ENCODE data around the gene MRPL54.

The MRPL54 gene

GRCh38 chr19:3762501-3763459 lies at the start of gene MRPL54:
MRPL54 (plus strand) TSS chr19:3762682; CDS start chr19:3762701, 19 bp downstream.
- peak; percentile 100 for DNase-seq (ENCODE audit: low spot score)

DNA sequence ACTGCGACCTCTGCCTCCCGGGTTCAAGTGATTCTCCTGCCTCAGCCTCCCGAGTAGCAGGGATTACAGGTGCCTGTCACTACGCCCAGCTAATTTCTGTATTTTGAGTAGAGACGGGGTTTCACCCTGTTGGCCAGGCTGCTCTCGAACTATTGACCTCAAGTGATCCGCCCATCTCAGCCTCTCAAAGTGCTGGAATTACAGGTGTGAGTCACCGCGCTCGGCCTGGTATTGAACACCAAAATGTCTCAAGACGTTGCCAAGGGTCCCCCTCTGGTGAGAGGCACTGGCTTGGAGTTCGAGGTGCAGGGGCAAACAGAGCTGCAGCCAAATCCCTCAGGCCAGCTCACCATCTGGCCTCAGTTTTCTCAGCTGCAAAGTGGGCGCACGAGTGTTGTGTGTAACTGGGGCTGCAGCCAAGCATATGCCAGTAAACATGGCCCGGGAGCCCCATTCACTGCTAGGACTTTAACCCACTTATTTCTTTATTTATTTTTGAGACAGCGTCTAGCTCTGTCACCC lies 46.3 kb upstream of the MRPL54 start:
- no peak for DNase-seq (ENCODE audit: low spot score)

- DNase-seq (ENCODE audit: low spot score): no peak
Observed at GRCh38 chr19:3719868-3720267, 42.6 kb upstream of the MRPL54 start.

DNA sequence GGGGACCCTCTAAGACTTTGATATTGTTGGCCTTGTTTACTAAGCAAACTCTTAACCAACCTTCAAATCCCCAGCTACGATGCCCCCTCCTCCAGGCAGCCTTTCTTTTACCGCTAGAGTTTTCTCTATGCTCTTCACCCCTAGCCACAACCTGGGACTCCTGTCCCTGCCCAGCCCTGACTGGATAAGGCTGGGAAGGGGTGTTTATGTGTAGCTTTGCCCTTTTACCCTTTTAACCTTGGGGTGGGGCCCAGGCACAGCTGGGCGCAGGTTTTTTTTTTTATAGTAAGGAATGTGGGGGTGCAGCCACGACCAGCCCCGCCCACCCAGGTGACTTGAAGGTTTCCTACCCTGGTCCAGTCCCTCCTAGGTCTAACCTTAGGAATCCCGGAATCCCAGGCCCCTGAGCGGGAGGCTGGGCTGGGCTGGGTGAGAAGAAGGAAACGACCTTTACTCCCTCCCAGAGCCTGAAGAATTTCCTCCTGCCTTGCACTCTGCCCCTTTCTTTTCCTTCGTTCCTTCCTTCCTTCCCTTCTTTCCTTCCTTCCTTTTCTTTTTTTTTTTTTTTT lies 42.0 kb upstream of the MRPL54 start:
- no peak for DNase-seq (ENCODE audit: low spot score)

GRCh38 chr19:3721131-3721886 lies 41.2 kb upstream of the MRPL54 start:
- peak; percentile 92 for DNase-seq (ENCODE audit: low spot score)

DNA sequence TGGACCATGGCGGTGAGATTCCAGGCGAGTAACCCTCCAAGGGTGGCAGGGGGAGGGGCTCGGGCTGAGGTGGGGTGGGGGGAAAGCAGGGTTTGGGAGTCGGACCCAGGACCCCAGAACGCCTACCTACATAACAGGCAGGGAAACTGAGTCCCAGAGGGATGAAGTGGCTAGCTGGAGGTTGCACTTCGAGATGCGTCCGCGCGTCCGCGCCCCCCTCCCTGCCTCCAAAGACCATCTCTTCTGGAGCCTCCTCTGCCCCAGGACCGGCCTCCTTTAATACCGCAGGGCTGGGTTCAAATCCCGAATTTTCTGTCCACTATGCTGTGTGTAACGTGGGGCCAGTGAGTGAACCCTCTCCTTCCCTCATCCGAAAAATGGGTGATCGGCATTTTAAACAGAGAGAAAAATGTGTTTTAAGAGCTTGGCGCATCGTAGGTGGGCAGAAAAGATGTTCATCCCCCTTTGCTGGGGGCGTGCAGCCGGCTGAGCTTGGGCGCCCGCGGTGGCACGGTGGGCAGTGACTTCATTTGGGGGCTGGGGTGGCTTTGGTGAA lies 40.5 kb upstream of the MRPL54 start:
- no peak for DNase-seq (ENCODE audit: low spot score)

DNA sequence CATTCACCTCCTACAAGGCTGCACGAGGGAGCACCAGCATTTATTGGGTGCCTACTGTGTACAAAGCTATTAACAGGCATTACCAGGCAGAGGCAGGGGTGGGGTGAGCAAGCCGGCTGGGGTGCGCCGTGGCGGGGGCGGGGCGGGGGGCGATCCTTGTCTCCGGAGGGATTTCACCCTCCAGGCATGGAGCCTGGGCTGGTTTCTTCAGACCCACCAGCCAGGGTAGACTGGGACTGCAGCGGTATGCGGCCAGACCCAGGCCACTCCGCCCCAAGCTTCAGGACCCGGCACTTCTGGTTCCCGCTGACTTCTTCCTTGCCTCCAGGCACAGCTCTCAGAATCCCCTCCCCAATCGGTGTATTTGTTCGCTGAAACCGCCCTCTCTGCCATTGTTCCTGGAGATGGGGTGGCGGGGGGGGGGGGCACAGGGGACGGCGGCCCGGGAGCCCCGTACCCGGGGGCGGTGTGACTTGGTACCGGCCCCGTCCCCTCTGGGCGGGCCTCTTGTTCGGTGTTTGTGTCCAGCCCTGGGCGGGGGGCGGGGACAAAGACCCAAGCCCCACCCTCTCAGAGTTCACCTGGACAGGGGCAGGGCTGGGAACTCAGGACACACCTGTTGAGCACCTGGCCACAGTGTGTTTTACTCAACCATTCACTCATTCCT lies 39.9 kb upstream of the MRPL54 start:
- no peak for DNase-seq (ENCODE audit: low spot score)

- DNase-seq (ENCODE audit: low spot score): no peak
Observed at GRCh38 chr19:3723110-3723488, 39.4 kb upstream of the MRPL54 start.

DNA sequence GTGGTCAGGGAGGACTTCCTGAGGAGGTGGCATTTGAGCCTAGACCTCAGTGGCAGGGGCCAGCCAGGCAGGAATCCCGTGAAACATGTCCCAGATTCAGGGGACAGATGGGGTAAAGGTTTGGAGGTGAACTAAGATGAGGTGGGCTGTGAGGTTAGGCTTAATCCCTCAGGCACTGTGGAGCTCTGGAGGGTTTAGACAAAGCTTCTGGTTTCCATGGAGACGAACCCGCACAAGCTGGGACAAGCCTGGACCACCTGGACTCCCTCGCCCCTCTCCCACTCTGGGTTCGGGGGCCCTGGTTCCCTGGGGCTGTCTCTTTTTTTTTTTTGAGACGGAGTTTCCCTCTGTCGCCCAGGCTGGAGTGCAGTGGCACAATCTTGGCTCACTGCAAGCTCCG lies 38.6 kb upstream of the MRPL54 start:
- no peak for DNase-seq (ENCODE audit: low spot score)

DNA sequence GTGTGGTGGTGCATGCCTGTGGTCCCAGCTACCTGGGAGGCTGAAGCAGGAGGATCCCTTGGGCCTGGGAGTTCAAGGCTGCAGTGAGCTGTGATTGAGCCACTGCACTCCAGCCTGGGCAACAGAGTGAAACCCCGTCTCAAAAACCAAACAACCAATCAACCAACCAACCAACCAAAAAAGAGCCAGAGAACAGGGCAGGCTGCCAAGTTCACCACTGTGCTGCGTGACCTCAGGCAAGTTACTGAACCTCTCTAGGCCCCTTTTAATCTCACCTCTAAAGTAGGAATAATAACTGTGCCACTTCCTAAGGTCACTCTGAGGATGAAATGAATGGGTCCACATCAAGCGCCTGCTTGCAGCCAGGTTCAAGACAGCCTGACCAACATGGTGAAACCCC lies 37.4 kb upstream of the MRPL54 start:
- DNase-seq (ENCODE audit: low spot score): no peak

- no peak for DNase-seq (ENCODE audit: low spot score)
Observed at GRCh38 chr19:3725640-3726310, 36.7 kb upstream of the MRPL54 start.

- no peak for DNase-seq (ENCODE audit: low spot score)
Observed at GRCh38 chr19:3730457-3730958, 32.0 kb upstream of the MRPL54 start.

GRCh38 chr19:3732108-3732507 lies 30.4 kb upstream of the MRPL54 start:
- no peak for DNase-seq (ENCODE audit: low spot score)

GRCh38 chr19:3733549-3734309 lies 28.8 kb upstream of the MRPL54 start:
- DNase-seq (ENCODE audit: low spot score): no peak

GRCh38 chr19:3734310-3734600 lies 28.2 kb upstream of the MRPL54 start:
- DNase-seq (ENCODE audit: low spot score): no peak

DNA sequence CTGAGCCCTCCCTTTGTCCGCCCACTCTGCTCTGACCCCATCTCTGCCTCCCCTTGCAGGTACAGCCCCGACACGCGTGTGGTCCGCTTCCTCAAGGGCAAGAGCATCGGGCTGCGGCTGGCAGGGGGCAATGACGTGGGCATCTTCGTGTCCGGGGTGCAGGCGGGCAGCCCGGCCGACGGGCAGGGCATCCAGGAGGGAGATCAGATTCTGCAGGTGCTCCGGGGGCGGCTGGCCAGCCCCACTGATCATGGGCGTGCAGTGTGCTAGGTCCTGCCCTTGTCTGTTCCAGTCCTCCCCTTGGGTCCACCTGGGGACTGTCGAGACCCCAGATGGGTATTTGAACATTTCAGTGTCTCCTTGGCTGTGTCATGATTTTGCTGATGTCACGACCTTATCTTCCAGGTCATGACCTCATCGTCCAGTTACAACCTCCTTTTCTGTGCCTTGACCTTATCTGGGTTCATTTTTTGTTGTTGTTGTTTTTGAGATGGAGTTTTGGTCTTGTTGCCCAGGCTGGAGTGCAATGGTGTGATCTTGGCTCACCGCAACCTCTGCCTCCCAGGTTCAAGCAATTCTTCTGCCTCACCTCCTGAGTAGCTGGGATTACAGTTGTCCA lies 26.3 kb upstream of the MRPL54 start:
- no peak for DNase-seq (ENCODE audit: low spot score)

DNA sequence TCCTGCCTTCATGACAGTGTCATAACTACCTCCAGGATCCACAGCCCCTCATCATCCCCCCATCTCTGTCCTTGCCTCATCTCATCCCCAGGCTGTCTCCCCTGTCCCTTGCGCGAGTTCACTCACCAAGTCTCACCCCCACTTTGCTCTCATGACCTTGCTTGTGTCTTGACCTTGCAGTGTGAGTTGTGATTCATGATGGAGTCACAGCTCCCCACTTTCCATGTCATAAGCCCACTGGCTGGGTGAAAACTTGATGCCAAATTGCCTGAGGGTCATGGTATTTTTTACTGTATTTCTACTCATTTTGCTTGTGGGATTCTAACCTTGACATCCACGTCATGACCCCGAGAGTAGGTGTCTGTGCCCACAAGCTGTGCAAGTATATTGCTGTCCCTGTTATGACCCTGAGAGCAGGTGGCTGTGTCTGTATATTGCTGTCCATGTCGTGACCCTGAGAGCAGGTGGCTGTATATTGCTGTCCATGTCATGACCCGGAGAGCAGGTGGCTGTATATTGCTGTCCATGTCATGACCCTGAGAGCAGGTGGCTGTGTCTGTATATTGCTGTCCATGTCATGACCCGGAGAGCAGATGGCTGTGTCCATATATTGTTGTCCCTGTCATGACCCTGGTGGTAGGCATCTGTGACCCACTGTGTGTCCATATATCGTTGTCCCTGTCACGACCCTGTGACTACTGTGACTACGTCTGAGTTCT lies 24.8 kb upstream of the MRPL54 start:
- no peak for DNase-seq (ENCODE audit: low spot score)

DNA sequence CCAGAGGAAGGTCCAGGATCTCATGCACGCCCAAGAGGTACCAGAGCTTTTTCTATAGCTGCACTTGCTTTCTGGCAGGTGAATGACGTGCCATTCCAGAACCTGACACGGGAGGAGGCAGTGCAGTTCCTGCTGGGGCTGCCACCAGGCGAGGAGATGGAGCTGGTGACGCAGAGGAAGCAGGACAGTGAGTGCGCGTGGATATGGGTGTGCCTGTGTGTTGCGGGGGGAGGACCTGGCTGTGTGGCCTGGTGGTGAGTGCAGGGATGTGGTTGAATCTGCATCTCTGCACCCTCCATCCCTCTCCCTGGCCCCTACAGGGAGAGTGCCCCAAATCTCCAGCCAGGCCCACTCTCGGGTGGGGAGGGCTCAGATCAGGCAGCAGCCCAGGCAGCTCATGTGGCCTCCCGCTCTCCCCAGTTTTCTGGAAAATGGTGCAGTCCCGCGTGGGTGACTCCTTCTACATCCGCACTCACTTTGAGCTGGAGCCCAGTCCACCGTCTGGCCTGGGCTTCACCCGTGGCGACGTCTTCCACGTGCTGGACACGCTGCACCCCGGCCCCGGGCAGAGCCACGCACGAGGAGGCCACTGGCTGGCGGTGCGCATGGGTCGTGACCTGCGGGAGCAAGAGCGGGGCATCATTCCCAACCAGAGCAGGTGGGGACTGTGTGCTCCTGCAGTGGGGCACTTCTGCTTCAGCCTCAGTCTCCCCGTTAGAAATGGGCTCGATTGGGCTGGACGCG lies 23.8 kb upstream of the MRPL54 start:
- DNase-seq (ENCODE audit: low spot score): no peak

DNA sequence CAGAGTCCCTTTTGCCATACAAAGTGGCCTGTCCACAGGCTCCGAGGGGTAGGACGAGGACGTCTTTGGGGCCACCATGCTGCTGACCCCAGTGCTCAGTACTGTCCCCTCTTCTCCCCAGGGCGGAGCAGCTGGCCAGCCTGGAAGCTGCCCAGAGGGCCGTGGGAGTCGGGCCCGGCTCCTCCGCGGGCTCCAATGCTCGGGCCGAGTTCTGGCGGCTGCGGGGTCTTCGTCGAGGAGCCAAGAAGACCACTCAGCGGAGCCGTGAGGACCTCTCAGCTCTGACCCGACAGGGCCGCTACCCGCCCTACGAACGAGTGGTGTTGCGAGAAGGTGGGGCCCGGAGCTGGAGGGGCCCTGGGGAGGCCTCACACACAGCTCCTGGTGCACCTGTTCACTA lies 22.1 kb upstream of the MRPL54 start:
- DNase-seq (ENCODE audit: low spot score): no peak

All from AG08395 (cell line).